COR-L47 (cell line): ENCODE measurements around the gene EIF3L.

Source experiments
- DNase-seq: peaks from one replicate; lab custom pipeline; 2025; lab: John Stamatoyannopoulos, UW

Gene EIF3L

GRCh38 chr22:37817705-37818408 is 31.4 kb upstream of the EIF3L start:
- peak; percentile 60 for DNase-seq

GRCh38 chr22:37818409-37819104 is 30.7 kb upstream of the EIF3L start:
- peak; percentile 72 for DNase-seq

- DNase-seq = no peak
These were observed 30.1 kb upstream of the EIF3L start for GRCh38 chr22:37819105-37819433.

GRCh38 chr22:37820350-37820749 is 28.9 kb upstream of the EIF3L start:
- DNase-seq = no peak

GRCh38 chr22:37822079-37822833 is 27.0 kb upstream of the EIF3L start:
- no peak for DNase-seq

- DNase-seq = peak; percentile 23
These were observed 25.9 kb upstream of the EIF3L start, which contains the start of gene GALR3 for GRCh38 chr22:37823134-37823985. TSS of gene GALR3 (plus strand) at chr22:37823382. CDS start at chr22:37823407, 25 bp downstream.

- DNase-seq = no peak
These were observed 24.3 kb upstream of the EIF3L start for GRCh38 chr22:37824674-37825641.

- no peak for DNase-seq
These were observed 22.2 kb upstream of the EIF3L start for GRCh38 chr22:37827056-37827455.

GRCh38 chr22:37830093-37830842 is 19.0 kb upstream of the EIF3L start:
- DNase-seq = no peak

GRCh38 chr22:37831472-37831871 is 17.7 kb upstream of the EIF3L start:
- no peak for DNase-seq

GRCh38 chr22:37832022-37832857 is 17.0 kb upstream of the EIF3L start:
- no peak for DNase-seq

- DNase-seq = no peak
These were observed 7.0 kb upstream of the EIF3L start for GRCh38 chr22:37842015-37842793.

GRCh38 chr22:37843741-37844089 is 5.5 kb upstream of the EIF3L start:
- no peak for DNase-seq

GRCh38 chr22:37844904-37845329 is 4.3 kb upstream of the EIF3L start:
- DNase-seq = no peak

- no peak for DNase-seq
These were observed 2.8 kb upstream of the EIF3L start for GRCh38 chr22:37846433-37846832.

GRCh38 chr22:37848587-37849088 is 581 bp upstream of the EIF3L start:
- peak; percentile 4 for DNase-seq

- DNase-seq = no peak
These were observed 1.6 kb downstream of the EIF3L start for GRCh38 chr22:37850801-37851200.

- DNase-seq = no peak
These were observed 3.2 kb downstream of the EIF3L start for GRCh38 chr22:37852418-37852817.
